Spleen (tissue), 11 donors: ENCODE measurements around the gene DOCK10. TPM values are rescaled to one million over a fixed set of nuclear protein-coding genes. Genes with fewer than 3 reads are reported as not detected.

Source experiments
- DNase-seq: peaks from one replicate; pipeline ENCODE4 v3.0.0-alpha.2; 2020
- H3K27ac ChIP-seq, 8 donors: fragments of 200-600 bp; sonication (generic) in 7 of 8; 1 replicate in 4 of 8; 2 replicates in 4 of 8; pipeline versions ENCODE4 v1.5.0 to v1.8.0; 2016 to 2021; ENCODE audit warnings: inconsistent platforms in 4 of 8, mild to moderate bottlenecking in 4 of 8, moderate library complexity in 1 of 8
- H3K27me3 ChIP-seq, 7 donors: fragments of 200-600 bp; sonication (generic) in 6 of 7; replicated peaks in 1 of 7; 1 replicate in 4 of 7; 2 replicates in 3 of 7; pipeline versions ENCODE4 v1.5.0 to v1.8.0; 2016 to 2021; ENCODE audit warnings: inconsistent platforms in 3 of 7, mild to moderate bottlenecking in 1 of 7
- H3K36me3 ChIP-seq, 6 donors: fragments of 200-600 bp; sonication (generic) in 5 of 6; 1 replicate in 4 of 6; 2 replicates in 2 of 6; pipeline versions ENCODE4 v1.5.0 to v1.8.0; 2016 to 2021; ENCODE audit warnings: inconsistent platforms in 2 of 6
- H3K4me1 ChIP-seq, 6 donors: fragments of 200-600 bp; sonication (generic) in 5 of 6; 1 replicate in 3 of 6; 2 replicates in 3 of 6; pipeline versions ENCODE4 v1.5.0 to v1.8.0; 2016 to 2021; ENCODE audit warnings: inconsistent platforms in 3 of 6
- H3K4me3 ChIP-seq, 8 donors: fragments of 200-600 bp; sonication (generic) in 7 of 8; 1 replicate in 4 of 8; 2 replicates in 4 of 8; pipeline versions ENCODE4 v1.5.0 to v1.8.0; 2016 to 2021; ENCODE audit warnings: inconsistent platforms in 4 of 8, mild to moderate bottlenecking in 4 of 8, moderate library complexity in 2 of 8
- H3K9me3 ChIP-seq, 8 donors: fragments of 200-600 bp; sonication (generic) in 7 of 8; 1 replicate in 4 of 8; 2 replicates in 4 of 8; pipeline versions ENCODE4 v1.5.0 to v1.8.0; 2016 to 2021; ENCODE audit warnings: inconsistent platforms in 4 of 8
- CTCF ChIP-seq, 11 experiments: fragments of 200-600 bp in 7 of 11; fragments of 450-650 bp in 4 of 11; sonication (generic) in 4 of 11; IDR thresholded peaks in 8 of 11; conservative IDR thresholded peaks in 3 of 11; 1 replicate in 7 of 11; 2 replicates in 4 of 11; pipeline versions ENCODE4 v1.4.0 to v1.8.0; 2016 to 2021; ENCODE audit warnings: antibody characterized with exemption in 11 of 11, inconsistent platforms in 4 of 11, mild to moderate bottlenecking in 1 of 11
- POLR2A ChIP-seq, 3 donors: fragments of 450-650 bp; IDR thresholded peaks; one replicate each; pipeline ENCODE4 v1.5.1; 2017; ENCODE audit warnings: antibody characterized with exemption in 3 of 3, mild to moderate bottlenecking in 1 of 3
- POLR2AphosphoS5 ChIP-seq, 3 donors: sonication (generic); formaldehyde crosslinking; IDR thresholded peaks; one replicate each; pipeline ENCODE4 v1.5.1; 2017; ENCODE audit warnings: antibody characterized with exemption in 3 of 3
- WGBS, 5 donors: extraction: QIAGEN DNeasy Blood & Tissue Kit in 3 of 5; methylation state at CpG; one replicate each; pipeline versions ENCODE4 v1.1.5 to v1.1.7; 2013 to 2018; 5-methylcytosine and 5-hydroxymethylcytosine counted together
- intact Hi-C: fragments of 100-400 bp; cut with DNase I; formaldehyde crosslinking; loops from one replicate; pipeline ENCODE4 v1.15.0; 2023; ENCODE audit warnings: low total_unique reads
- polyA plus RNA-seq, 3 donors: library from polyadenylated mRNA; stranded (reverse); fragments of 200-250 nt; gene quantifications; one replicate each; pipeline ENCODE4 v1.2.1, GENCODE V29; 2013
- total RNA-seq, 7 donors: library from RNA; depleted of rRNA in 3 of 7; stranded (reverse); fragments of >200 nt in 3 of 7; fragmentation: NEBNext Ultra II Directional in 4 of 7; extraction: Animal tissue kit (Norgen Biotek cat#: 25700) in 4 of 7; gene quantifications; one replicate each; pipeline versions ENCODE4 v1.1.0 to v1.2.1, GENCODE V29; 2016 to 2021
- donor health status: healthy with polysubstance abuse.
- donor health status: DM: no; HTN: no; CAD: no; lungs with moderate emphysema.
- donor health status: DM: no; HTN: no; CAD: no.
- donor health status: Bipolar disorder and iron deficiency.
- donor health status: healthy.
- donor health status: DM: no; HTN: no; CAD: no.
- donor health status: DM: yes; HTN: yes; CAD: no.

DOCK10 gene
- total and polyA plus RNA-seq, 10 donors: 12.5 to 203 (median 158) TPM

GRCh38 chr2:224753743-224754540 lies 288.3 kb downstream of the DOCK10 start:
- TF ChIP-seq POLR2A (IDR thresholded peaks at IDR 0.05) (no peak), POLR2AphosphoS5 (IDR thresholded peaks at IDR 0.05) (no peak)

DNA sequence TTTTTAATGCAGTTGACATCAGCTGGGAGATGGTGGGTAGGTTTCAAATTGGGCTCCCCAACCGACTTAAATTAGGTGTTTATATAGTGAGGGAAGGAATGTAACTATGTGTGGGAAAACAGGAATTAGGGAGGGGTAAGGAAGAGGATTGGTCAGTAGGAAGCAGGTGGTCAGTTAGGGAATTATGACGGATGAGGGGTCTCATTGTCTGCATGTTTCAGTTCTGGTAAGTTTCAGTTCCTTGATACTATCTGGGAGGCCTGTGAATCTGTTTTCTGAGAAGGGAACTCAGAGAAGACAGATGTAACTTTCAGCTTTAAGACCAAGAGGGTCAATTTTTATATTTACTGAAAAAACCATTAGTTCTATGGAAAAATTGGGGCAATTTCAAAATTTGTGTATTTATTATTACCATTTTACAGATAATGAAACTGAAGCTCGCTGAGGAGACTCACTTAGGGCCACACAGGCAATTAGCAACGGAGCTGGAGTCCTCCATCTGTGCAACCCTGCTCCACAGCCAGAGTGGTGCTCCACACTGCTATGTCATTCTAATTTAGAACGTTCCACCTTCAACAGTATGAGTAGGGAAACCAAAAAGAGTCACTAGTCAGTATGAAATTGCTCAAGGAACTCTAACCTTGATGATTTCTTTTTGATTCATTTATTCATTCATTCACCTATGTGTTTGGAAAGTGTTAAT lies 290.1 kb downstream of the DOCK10 start:
- 62 to 71% (median 65%) methylated on average over 5 of the region's 5 CpGs for WGBS, 5 donors
- no peak for TF ChIP-seq POLR2AphosphoS5 (IDR thresholded peaks at IDR 0.05)
- TF ChIP-seq CTCF (IDR thresholded peaks at IDR 0.05 in 8 of 11, conservative IDR thresholded peaks at IDR 0.05 in 3 of 11): no peak
- no peak for TF ChIP-seq POLR2A (IDR thresholded peaks at IDR 0.05)

More at GRCh38 chr2:224753743-224754540, 288.3 kb downstream of the DOCK10 start:
- peaks cover 0 to 13% (median 9%) of the 10 kb centered on the region in 6 donors for H3K36me3 ChIP-seq
- no peak for DNase-seq
- H3K4me3 ChIP-seq: no peak overlapping the region
- no peaks in the 10 kb centered on the region for H3K27me3 ChIP-seq
- peaks cover 0 to 3% (median 0%) of the 10 kb centered on the region in 6 donors for H3K4me1 ChIP-seq
- H3K27ac ChIP-seq: no peak overlapping the region
- 52 to 83% (median 62%) methylated on average over 1 of the region's 1 CpG for WGBS, 5 donors
- intact Hi-C loops: no loop called here
- peaks cover 7 to 27% (median 24%) of the 10 kb centered on the region in 8 donors for H3K9me3 ChIP-seq

DNA sequence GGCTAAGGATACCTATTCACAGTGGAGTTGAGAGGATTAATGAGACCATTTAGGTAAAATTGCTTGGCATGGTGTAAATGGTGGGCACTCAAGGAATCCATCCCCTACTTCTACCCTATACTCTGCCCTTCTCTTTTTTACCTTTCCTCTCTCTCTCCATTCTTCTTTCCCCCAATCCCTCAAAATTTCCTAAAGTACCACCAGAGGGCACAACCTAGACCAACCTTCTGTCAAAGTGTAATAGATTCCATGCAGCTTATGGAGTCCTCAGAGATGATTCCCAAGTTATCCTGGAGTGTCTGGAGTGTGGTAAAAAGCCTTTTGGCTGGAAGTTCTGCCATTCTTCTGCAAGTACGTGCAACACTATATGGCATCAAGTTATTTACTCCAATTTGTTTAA lies 293.1 kb downstream of the DOCK10 start:
- Histone ChIP-seq H3K36me3 (no peaks in the 10 kb centered on the region), H3K27ac (no peak overlapping the region), H3K4me1 (peaks cover 0 to 3% (median 0%) of the 10 kb centered on the region in 6 donors), H3K9me3 (no peaks in the 10 kb centered on the region), H3K27me3 (no peaks in the 10 kb centered on the region), H3K4me3 (no peak overlapping the region)
- DNase-seq: no peak
- TF ChIP-seq CTCF (IDR thresholded peaks at IDR 0.05 in 8 of 11, conservative IDR thresholded peaks at IDR 0.05 in 3 of 11) (no peak), POLR2A (IDR thresholded peaks at IDR 0.05) (no peak), POLR2AphosphoS5 (IDR thresholded peaks at IDR 0.05) (no peak)
- intact Hi-C loops: no loop called here
- 75 to 97% (median 80%) methylated on average over 1 of the region's 1 CpG for WGBS, 5 donors

More for the DNA sequence above, 290.1 kb downstream of the DOCK10 start:
- Histone ChIP-seq H3K4me1 (peaks cover 0 to 3% (median 0%) of the 10 kb centered on the region in 6 donors), H3K9me3 (peaks cover 0 to 9% (median 7%) of the 10 kb centered on the region in 8 donors), H3K27me3 (no peaks in the 10 kb centered on the region), H3K4me3 (no peak overlapping the region), H3K36me3 (no peaks in the 10 kb centered on the region), H3K27ac (no peak overlapping the region)
- DNase-seq: no peak
- intact Hi-C loops: no loop called here

- DNase-seq: no peak
- no peaks in the 10 kb centered on the region for H3K9me3 ChIP-seq
- intact Hi-C loops: no loop called here
- H3K36me3 ChIP-seq: no peaks in the 10 kb centered on the region
- H3K27me3 ChIP-seq: no peaks in the 10 kb centered on the region
- TF ChIP-seq POLR2A (IDR thresholded peaks at IDR 0.05) (no peak), POLR2AphosphoS5 (IDR thresholded peaks at IDR 0.05) (no peak), CTCF (IDR thresholded peaks at IDR 0.05 in 8 of 11, conservative IDR thresholded peaks at IDR 0.05 in 3 of 11) (no peak)
- 79 to 88% (median 80%) methylated on average over 4 of the region's 4 CpGs for WGBS, 5 donors
- H3K4me1 ChIP-seq: peaks cover 0 to 3% (median 0%) of the 10 kb centered on the region in 6 donors
- no peak overlapping the region for H3K4me3 ChIP-seq
- H3K27ac ChIP-seq: no peak overlapping the region
These were observed 294.5 kb downstream of the DOCK10 start for GRCh38 chr2:224747765-224748164.
